GM12892 (cell line): ENCODE results near the gene MACROD2.

Experiments used
- POLR2A ChIP-seq: IDR thresholded peaks from 2 replicates; pipeline ENCODE4 v1.6.1; 2011; ENCODE audit warnings: low read depth, low read length, control low read depth
- POLR2AphosphoS5 ChIP-seq: IDR thresholded peaks from 2 replicates; pipeline ENCODE4 v1.6.1; 2011; ENCODE audit warnings: low read depth, low read length, control low read depth

- no peak for TF ChIP-seq POLR2AphosphoS5
- TF ChIP-seq POLR2A, result no peak
Observed at GRCh38 chr20:15567219-15567618, 1571.9 kb downstream of the MACROD2 start.
